HepG2 (cell line): Measurements from ENCODE around the gene MICAL3.
"Not testable (repeated sequence)": the region's sequence is repeated elsewhere in the genome, so short reads cannot be mapped to it uniquely, and the experiment has no call there.

Experiments used
- GABPA ChIP-seq, 2 experiments: IDR thresholded peaks; 2 replicates each; pipeline ENCODE4 v1.6.1; 2011 to 2016; ENCODE audit warnings: low read depth in 2 of 2, low read length in 1 of 2, missing biosample characterization in 1 of 2, missing genetic modification characterization in 1 of 2
- REST ChIP-seq, 2 experiments: IDR thresholded peaks; 2 replicates each; pipeline ENCODE4 v1.6.1; 2011 to 2012; ENCODE audit warnings: low read length in 2 of 2, borderline replicate concordance in 1 of 2, low read depth in 1 of 2, mild to moderate bottlenecking in 1 of 2, moderate library complexity in 1 of 2
- RNF2 ChIP-seq: fragments of 450-650 bp; conservative IDR thresholded peaks from 2 replicates; pipeline ENCODE4 v1.6.1; 2016; ENCODE audit warnings: low read depth
- SMC3 ChIP-seq: IDR thresholded peaks from 2 replicates; pipeline ENCODE4 v1.6.1; 2011; ENCODE audit warnings: low read length, improper control_type of control experiment
- TRIM24 ChIP-seq: sonication (generic); formaldehyde crosslinking; IDR thresholded peaks from 2 replicates; pipeline ENCODE4 v1.8.0; 2022; ENCODE audit warnings: mild to moderate bottlenecking, missing genetic modification reagents
- ZNF761 ChIP-seq: sonication (generic); formaldehyde crosslinking; conservative IDR thresholded peaks from 2 replicates; pipeline ENCODE4 v1.4.0; 2020; ENCODE audit warnings: mild to moderate bottlenecking, missing genetic modification reagents
- TF ChIP-seq, protein P1 (sequence below): sonication (generic); formaldehyde crosslinking; IDR thresholded peaks from 2 replicates; pipeline ENCODE4 v1.5.0; 2020; ENCODE audit warnings: mild to moderate bottlenecking, missing genetic modification reagents, moderate library complexity

DNA sequence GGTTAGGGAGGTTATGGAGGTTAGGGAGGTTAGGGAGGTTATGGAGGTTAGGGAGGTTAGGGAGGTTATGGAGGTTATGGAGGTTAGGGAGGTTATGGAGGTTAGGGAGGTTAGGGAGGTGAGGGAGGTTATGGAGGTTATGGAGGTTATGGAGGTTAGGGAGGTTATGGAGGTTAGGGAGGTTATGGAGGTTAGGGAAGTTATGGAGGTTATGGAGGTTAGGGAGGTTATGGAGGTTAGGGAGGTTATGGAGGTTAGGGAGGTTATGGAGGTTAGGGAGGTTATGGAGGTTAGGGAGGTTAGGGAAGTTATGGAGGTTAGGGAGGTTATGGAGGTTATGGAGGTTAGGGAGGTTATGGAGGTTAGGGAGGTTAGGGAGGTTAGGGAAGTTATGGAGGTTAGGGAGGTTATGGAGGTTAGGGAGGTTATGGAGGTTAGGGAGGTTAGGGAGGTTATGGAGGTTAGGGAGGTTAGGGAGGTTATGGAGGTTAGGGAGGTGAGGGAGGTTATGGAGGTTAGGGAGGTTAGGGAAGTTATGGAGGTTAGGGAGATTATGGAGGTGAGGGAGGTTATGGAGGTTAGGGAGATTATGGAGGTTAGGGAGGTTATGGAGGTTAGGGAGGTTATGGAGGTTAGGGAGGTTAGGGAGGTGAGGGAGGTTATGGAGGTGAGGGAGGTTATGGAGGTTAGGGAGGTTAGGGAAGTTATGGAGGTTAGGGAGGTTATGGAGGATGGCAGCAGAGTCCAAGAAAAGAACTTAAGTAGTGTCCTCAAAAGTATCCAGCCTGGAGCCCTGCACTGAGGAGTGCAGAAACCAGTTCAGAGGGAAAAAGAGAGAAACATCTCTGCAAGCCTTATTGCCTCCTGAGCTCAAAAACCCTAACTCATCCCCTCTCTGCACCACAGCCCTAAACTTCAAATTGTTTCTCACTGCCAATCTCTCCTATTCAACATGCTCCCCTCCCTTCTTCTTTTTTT lies 147.2 kb downstream of the MICAL3 start:
- TF ChIP-seq, protein P1, sequence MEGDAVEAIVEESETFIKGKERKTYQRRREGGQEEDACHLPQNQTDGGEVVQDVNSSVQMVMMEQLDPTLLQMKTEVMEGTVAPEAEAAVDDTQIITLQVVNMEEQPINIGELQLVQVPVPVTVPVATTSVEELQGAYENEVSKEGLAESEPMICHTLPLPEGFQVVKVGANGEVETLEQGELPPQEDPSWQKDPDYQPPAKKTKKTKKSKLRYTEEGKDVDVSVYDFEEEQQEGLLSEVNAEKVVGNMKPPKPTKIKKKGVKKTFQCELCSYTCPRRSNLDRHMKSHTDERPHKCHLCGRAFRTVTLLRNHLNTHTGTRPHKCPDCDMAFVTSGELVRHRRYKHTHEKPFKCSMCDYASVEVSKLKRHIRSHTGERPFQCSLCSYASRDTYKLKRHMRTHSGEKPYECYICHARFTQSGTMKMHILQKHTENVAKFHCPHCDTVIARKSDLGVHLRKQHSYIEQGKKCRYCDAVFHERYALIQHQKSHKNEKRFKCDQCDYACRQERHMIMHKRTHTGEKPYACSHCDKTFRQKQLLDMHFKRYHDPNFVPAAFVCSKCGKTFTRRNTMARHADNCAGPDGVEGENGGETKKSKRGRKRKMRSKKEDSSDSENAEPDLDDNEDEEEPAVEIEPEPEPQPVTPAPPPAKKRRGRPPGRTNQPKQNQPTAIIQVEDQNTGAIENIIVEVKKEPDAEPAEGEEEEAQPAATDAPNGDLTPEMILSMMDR (CRISPR knock-in tag): not testable (repeated sequence)
- TF ChIP-seq ZNF761; RNF2; GABPA (IDR thresholded peaks at IDR 0.05; ENCODE audit: low read depth, low read length); GABPA (CRISPR knock-in tag; IDR thresholded peaks at IDR 0.05; ENCODE audit: low read depth); SMC3; TRIM24 (CRISPR knock-in tag); REST (IDR thresholded peaks at IDR 0.05; ENCODE audit: borderline replicate concordance in 1 of 2, low read depth in 1 of 2, low read length in 2 of 2): not testable (repeated sequence)
